NB4 (cell line): ENCODE measurements around the gene EHMT1.

Experiments used
- CTCF ChIP-seq: IDR thresholded peaks from one replicate; pipeline ENCODE4 v1.5.1; 2012; ENCODE audit warnings: low read depth, low read length
- MYC ChIP-seq: IDR thresholded peaks from 2 replicates; pipeline ENCODE4 v1.6.1; 2011; ENCODE audit warnings: low read depth, low read length
- POLR2A ChIP-seq: IDR thresholded peaks from 2 replicates; pipeline ENCODE4 v1.6.1; 2011; ENCODE audit warnings: mild to moderate bottlenecking; ENCODE audit not compliant: insufficient read length; ENCODE audit errors: extremely low read depth

- TF ChIP-seq CTCF (no peak), POLR2A (no peak), MYC (no peak)
Measured at GRCh38 chr9:137620581-137620980, 1.8 kb downstream of the EHMT1 start.
